Breast epithelium (tissue), 4 donors: ENCODE data around the gene S100A10. TPM values are rescaled to one million over a fixed set of nuclear protein-coding genes. Genes with fewer than 3 reads are reported as not detected.
A peak's percentile ranks its signal among the peaks of the same experiment; 100 is the strongest.

Experiments
- DNase-seq, 2 donors: peaks; one replicate each; pipeline ENCODE4 v3.0.0-alpha.2; 2019; ENCODE audit warnings: low spot score in 2 of 2
- H3K27ac ChIP-seq, 2 donors: fragments of 200-600 bp; sonication (generic) in 1 of 2; one replicate each; pipeline ENCODE4 v1.5.1; 2016 to 2019; ENCODE audit warnings: mild to moderate bottlenecking in 1 of 2
- H3K27me3 ChIP-seq, 2 donors: fragments of 200-600 bp; sonication (generic) in 1 of 2; one replicate each; pipeline versions ENCODE4 v1.5.1 to v1.6.0; 2017 to 2019; ENCODE audit warnings: control low read depth in 1 of 2, mild to moderate bottlenecking in 1 of 2
- H3K36me3 ChIP-seq: fragments of 200-600 bp; one replicate; pipeline ENCODE4 v1.5.1; 2019
- H3K4me1 ChIP-seq, 2 donors: fragments of 200-600 bp; sonication (generic); one replicate each; pipeline ENCODE4 v1.5.1; 2016 to 2019; ENCODE audit warnings: control low read depth in 1 of 2
- H3K4me3 ChIP-seq, 3 donors: fragments of 200-600 bp; sonication (generic); 1 replicate in 2 of 3; 2 replicates in 1 of 3; pipeline ENCODE4 v1.5.1; 2016 to 2019; ENCODE audit warnings: mild to moderate bottlenecking in 3 of 3, moderate library complexity in 2 of 3
- H3K9me3 ChIP-seq, 2 donors: fragments of 200-600 bp; sonication (generic) in 1 of 2; one replicate each; pipeline ENCODE4 v1.5.1; 2016 to 2019; ENCODE audit warnings: control low read depth in 1 of 2
- POLR2A ChIP-seq: fragments of 450-650 bp; IDR thresholded peaks from one replicate; pipeline ENCODE4 v1.6.1; 2016; ENCODE audit warnings: antibody characterized with exemption, mild to moderate bottlenecking, moderate library complexity
- POLR2AphosphoS5 ChIP-seq, 3 donors: sonication (generic); formaldehyde crosslinking; IDR thresholded peaks; one replicate each; pipeline ENCODE4 v1.6.1; 2017; ENCODE audit warnings: antibody characterized with exemption in 3 of 3
- intact Hi-C: fragments of 100-400 bp; cut with DNase I; formaldehyde crosslinking; loops from one replicate; pipeline ENCODE4 v1.15.1; 2023; ENCODE audit warnings: low total_unique reads
- total RNA-seq, 3 donors: library from RNA; depleted of rRNA; stranded (reverse); fragments of >200 nt; gene quantifications; one replicate each; pipeline ENCODE4 v1.1.0, GENCODE V29; 2016
- TF ChIP-seq, protein P1 (sequence below), 3 donors: fragments of 450-650 bp; IDR thresholded peaks; one replicate each; pipeline ENCODE4 v1.5.1; 2016 to 2017; ENCODE audit warnings: antibody characterized with exemption in 3 of 3, mild to moderate bottlenecking in 3 of 3, moderate library complexity in 3 of 3

Gene S100A10
- total RNA-seq, 3 donors from 2014 or later = 70.4 to 156 (median 84.9) TPM

DNA sequence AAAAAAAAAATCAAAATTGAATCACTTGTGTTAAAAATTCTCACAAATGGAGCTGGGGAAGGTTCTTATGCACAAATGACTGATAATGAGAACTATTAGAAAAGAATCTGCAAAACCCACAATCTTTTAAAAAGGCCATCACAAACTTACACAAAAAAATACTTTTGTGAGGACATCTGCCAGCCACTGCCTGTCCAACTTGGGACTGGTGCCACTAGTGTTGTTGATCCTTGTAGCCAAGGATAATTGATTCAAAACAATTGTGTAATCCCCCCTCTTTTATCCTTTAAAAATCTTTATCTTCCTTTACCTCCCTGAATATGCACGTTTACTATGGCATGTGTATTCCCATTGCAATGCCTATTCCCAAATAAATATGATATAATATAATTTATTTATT, 45.2 kb downstream of the S100A10 start:
- no peak for DNase-seq
- H3K36me3 ChIP-seq = no peaks in the 10 kb centered on the region
- peaks cover 5 to 7% of the 10 kb centered on the region in 2 donors for H3K4me1 ChIP-seq
- no peak overlapping the region for H3K27ac ChIP-seq
- H3K9me3 ChIP-seq = no peaks in the 10 kb centered on the region
- intact Hi-C loops = no loop called here
- H3K4me3 ChIP-seq = no peak overlapping the region
- H3K27me3 ChIP-seq = no peaks in the 10 kb centered on the region
- TF ChIP-seq POLR2A (no peak), POLR2AphosphoS5 (IDR thresholded peaks at IDR 0.05) (no peak)
- TF ChIP-seq, protein P1, sequence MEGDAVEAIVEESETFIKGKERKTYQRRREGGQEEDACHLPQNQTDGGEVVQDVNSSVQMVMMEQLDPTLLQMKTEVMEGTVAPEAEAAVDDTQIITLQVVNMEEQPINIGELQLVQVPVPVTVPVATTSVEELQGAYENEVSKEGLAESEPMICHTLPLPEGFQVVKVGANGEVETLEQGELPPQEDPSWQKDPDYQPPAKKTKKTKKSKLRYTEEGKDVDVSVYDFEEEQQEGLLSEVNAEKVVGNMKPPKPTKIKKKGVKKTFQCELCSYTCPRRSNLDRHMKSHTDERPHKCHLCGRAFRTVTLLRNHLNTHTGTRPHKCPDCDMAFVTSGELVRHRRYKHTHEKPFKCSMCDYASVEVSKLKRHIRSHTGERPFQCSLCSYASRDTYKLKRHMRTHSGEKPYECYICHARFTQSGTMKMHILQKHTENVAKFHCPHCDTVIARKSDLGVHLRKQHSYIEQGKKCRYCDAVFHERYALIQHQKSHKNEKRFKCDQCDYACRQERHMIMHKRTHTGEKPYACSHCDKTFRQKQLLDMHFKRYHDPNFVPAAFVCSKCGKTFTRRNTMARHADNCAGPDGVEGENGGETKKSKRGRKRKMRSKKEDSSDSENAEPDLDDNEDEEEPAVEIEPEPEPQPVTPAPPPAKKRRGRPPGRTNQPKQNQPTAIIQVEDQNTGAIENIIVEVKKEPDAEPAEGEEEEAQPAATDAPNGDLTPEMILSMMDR (IDR thresholded peaks at IDR 0.05) = no peak

DNA sequence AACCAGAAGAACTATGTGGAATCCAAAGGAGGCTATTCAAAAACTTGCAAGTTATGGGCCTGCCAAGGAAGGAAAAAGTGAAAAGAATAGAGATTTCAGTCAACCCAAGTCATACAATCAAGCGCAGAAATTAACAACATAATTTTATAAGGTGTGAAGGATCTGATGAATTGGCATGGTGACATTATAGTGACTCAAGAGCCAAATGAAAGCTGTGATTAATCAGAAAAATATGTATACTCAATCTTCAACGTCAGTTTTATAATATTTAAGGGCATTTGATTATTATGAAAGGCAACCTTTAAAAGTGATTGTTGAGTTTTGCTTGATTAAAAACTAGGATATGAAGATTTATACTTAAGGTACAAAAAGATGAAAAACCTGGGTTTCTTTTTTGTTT, 46.5 kb downstream of the S100A10 start:
- no peak for DNase-seq
- H3K4me3 ChIP-seq = no peak overlapping the region
- no peaks in the 10 kb centered on the region for H3K27me3 ChIP-seq
- no peaks in the 10 kb centered on the region for H3K36me3 ChIP-seq
- no peak for TF ChIP-seq POLR2A
- no peaks in the 10 kb centered on the region for H3K9me3 ChIP-seq
- intact Hi-C loops = no loop called here
- peaks cover 5 to 7% of the 10 kb centered on the region in 2 donors for H3K4me1 ChIP-seq
- H3K27ac ChIP-seq = peak overlapping the region; percentile 76 to 90

DNA sequence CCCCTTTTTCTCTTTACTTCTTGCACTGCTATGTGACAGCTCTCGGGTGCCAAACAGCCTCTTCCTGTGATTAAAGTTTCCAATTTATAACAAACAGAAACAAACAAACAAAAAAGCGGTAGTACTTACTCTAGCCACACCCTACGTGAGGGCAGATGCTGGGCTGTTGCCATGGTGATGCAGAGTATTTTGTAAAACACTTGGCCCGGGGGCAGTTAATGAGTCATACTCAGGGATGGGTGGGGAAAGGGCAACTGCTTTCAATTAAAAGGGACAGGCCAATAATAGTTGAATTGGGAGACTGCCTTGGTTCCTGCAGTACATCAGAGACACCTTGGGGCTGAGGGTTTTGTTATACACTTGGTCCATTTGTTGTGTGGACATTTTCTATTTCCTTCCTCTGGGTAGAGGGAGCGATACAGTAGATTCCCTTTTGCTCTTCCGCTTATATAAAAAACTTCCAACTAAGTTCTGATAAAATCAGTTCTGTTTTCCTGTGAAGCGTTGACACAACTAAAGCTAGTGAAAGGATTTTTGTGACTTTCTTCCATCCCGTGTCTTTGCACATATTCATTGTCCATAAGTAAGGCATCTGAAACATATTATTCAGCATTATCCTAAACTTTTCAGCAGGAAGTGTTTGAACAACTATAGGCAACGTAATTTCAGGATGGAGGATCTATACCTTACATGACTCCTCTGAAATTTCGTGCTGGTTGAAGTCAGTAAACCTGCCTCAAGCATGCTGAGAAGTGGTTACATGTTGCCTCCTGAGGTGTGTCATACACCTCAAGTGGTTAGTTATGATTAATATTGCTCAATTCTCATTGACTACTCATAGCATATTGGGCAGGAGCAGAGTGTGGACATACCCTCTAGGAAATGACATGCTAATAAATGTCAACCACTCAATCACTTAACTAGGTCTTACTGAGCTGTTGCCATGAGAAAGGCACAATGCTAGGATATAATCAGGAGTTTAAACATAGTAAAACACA, 47.6 kb downstream of the S100A10 start:
- no peaks in the 10 kb centered on the region for H3K36me3 ChIP-seq
- peak overlapping the region in 1 of 3 donors; percentile 26 for H3K4me3 ChIP-seq
- peak; percentile 91 to 92 for DNase-seq
- H3K4me1 ChIP-seq = peaks cover 5 to 7% of the 10 kb centered on the region in 2 donors
- no peaks in the 10 kb centered on the region for H3K27me3 ChIP-seq
- TF ChIP-seq, protein P1 (IDR thresholded peaks at IDR 0.05) = peak; percentile 19 to 26 (median 20)
- TF ChIP-seq POLR2AphosphoS5 (IDR thresholded peaks at IDR 0.05) (peak; percentile 65 to 88 (median 80)), POLR2A (no peak)
- peak overlapping the region; percentile 76 to 90 for H3K27ac ChIP-seq
- intact Hi-C loops = no loop called here
- no peaks in the 10 kb centered on the region for H3K9me3 ChIP-seq

DNA sequence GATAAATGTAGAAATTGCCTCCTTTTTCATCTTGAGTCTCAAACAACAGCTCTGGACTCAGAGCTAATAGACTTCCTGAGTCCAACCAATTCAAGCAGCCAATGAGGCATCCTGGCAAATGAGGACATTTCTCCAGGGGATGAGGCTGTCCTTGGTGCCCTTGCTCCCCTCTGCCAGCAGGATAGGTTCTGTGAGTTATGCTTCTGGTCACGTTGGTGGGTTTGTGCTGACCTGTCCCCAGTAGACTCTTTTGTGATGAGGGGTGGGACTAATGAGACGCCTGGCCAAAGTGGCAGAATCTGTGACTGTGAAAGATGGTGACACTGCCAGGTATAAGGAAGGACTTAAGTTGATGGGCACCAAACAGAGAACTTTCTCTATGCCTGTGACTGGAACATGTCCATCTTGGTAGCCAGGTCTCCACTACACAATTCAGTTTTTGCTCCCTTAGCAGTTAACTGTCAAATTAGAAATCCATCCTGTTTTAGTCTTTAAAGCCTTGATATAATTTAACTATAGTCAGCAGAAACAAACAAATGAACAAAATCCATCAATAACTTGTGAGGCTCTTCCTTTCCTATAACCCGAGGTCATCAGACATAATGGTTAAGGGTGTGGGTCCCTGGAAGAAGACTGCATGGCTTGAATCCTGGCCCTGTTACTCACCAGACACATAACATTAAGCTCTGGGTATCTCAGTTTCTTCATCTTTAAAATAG, 48.6 kb downstream of the S100A10 start:
- intact Hi-C loops = no loop called here
- Histone ChIP-seq H3K27ac (peak overlapping the region; percentile 76 to 90), H3K4me3 (no peak overlapping the region), H3K9me3 (no peaks in the 10 kb centered on the region), H3K36me3 (no peaks in the 10 kb centered on the region), H3K27me3 (no peaks in the 10 kb centered on the region), H3K4me1 (peaks cover 5 to 7% of the 10 kb centered on the region in 2 donors)
- TF ChIP-seq, protein P1 (IDR thresholded peaks at IDR 0.05) = no peak
- TF ChIP-seq POLR2A = no peak
- no peak for TF ChIP-seq POLR2AphosphoS5 (IDR thresholded peaks at IDR 0.05)
- DNase-seq = no peak

DNA sequence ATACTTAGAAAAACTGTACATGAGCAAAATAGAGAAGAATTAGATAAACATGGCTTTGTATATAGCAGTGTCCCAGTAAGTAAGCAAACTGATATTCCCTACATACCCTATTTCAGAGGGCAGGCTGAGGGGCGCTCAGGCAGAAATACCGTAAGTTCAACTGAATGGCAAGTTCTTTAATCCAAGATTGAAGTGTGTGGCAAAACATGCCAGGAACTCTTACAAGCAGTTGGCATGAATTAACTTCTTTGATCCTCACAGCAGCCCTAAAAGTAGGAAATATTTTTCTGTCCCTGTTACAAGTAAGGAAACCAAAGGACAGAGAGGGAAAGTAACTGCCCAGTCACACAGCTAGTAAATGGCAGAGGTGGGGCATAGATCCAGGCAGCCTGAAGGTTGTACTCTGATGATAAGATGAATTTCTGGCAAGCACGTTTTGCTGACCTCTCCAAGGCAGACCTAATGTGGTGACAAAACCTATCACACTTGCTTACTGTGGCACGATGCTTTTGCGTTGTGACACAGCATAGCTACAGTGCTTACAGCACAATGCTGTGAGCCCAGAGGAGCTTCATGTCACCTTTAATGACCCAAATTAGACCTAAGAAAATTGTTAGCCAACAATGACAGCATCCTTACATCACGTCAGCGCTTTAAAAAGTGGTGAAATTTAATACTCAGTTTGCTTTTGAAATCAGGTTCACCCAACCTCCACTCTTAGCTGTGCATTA, 49.4 kb downstream of the S100A10 start:
- no peaks in the 10 kb centered on the region for H3K9me3 ChIP-seq
- intact Hi-C loops = no loop called here
- DNase-seq = no peak
- no peak overlapping the region for H3K4me3 ChIP-seq
- no peaks in the 10 kb centered on the region for H3K36me3 ChIP-seq
- TF ChIP-seq POLR2AphosphoS5 (IDR thresholded peaks at IDR 0.05) (peak in 1 of 3 donors; percentile 29), POLR2A (no peak)
- H3K27ac ChIP-seq = peak overlapping the region; percentile 76 to 90
- H3K4me1 ChIP-seq = peaks cover 5 to 7% of the 10 kb centered on the region in 2 donors
- no peaks in the 10 kb centered on the region for H3K27me3 ChIP-seq
